ENCODE results near the gene NFASC. TPM values are rescaled to one million over a fixed set of nuclear protein-coding genes. Genes with fewer than 3 reads are reported as not detected.
A peak's percentile ranks its signal among the peaks of the same experiment; 100 is the strongest.

Gene NFASC
- total and polyA plus RNA-seq, 4 donors = 4.3 to 92.7 (median 32.8) TPM

DNA sequence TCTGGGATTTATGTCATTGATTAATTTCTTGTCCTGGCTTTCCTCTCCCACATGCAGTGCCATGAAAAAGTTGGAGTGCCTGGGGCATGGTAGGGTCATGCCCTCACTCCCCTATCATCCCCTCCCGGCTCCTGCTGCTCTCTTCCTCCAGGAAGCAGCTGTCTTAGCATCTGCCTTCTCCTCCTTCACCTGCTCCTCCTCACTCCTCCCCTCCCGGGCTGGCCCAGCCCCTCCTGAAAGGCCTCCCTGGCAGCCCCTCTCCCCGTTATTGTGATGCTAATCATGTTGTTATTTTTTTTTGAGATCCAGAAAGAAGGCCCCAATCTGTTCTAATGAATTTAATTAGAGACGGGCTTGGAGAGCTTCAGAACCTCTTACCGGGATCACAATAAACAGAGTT is 36.3 kb upstream of the NFASC start:
- Histone ChIP-seq H3K36me3 (ENCODE audit: control insufficient read depth in 1 of 2, insufficient read depth in 2 of 2, low read length in 1 of 2) (no peaks in the 10 kb centered on the region), H3K4me3 (ENCODE audit: low read length in 2 of 2) (no peak overlapping the region), H3K27me3 (ENCODE audit: control insufficient read depth in 1 of 2, insufficient read depth in 2 of 2, low read length in 1 of 2) (no peaks in the 10 kb centered on the region), H3K27ac (ENCODE audit: low read depth in 1 of 2, low read length in 2 of 2) (no peak overlapping the region), H3K4me1 (ENCODE audit: control insufficient read depth in 1 of 2, insufficient read depth in 2 of 2, low read length in 2 of 2) (no peaks in the 10 kb centered on the region), H3K9me3 (ENCODE audit: control insufficient read depth, low read length) (no peaks in the 10 kb centered on the region)
- no peak for DNase-seq
- WGBS, 2 donors = 17 to 18% methylated on average over 5 of the region's 5 CpGs
- intact Hi-C loops (cut with DNase I) = loop anchor here in 1 of 2 donors (5.0 kb wide), 1 partner anchor 53 kb away; no protein-coding TSS in a partner anchor
- ATAC-seq (ENCODE audit: low FRiP score) = no peak

DNA sequence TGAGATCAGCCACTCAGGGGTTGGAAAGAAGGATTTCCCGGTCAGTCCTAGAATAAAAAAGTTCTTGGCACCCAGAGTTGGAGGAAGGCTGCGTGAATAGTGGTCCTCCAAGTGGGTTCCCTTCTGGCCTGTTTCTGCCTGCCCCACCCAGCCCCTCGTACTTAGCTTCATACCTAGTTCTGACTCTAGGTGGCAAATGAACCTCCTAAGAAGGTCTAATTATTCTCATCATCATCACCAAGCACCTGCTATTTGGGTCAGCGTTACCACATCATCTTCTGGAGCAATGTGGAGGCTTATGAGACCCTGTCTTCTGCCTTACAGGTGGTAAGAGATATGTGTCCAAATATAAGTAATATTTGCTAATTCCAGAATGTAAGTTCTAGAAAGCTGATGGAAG is 35.9 kb upstream of the NFASC start:
- intact Hi-C loops (cut with DNase I) = loop anchor here in 1 of 2 donors (5.0 kb wide), 1 partner anchor 53 kb away; no protein-coding TSS in a partner anchor
- H3K4me3 ChIP-seq (ENCODE audit: low read length in 2 of 2) = no peak overlapping the region
- no peaks in the 10 kb centered on the region for H3K36me3 ChIP-seq (ENCODE audit: control insufficient read depth in 1 of 2, insufficient read depth in 2 of 2, low read length in 1 of 2)
- no peak overlapping the region for H3K27ac ChIP-seq (ENCODE audit: low read depth in 1 of 2, low read length in 2 of 2)
- DNase-seq = no peak
- no peak for ATAC-seq (ENCODE audit: low FRiP score)
- no peaks in the 10 kb centered on the region for H3K27me3 ChIP-seq (ENCODE audit: control insufficient read depth in 1 of 2, insufficient read depth in 2 of 2, low read length in 1 of 2)
- 42 to 50% methylated on average over 4 of the region's 4 CpGs for WGBS, 2 donors
- H3K4me1 ChIP-seq (ENCODE audit: control insufficient read depth in 1 of 2, insufficient read depth in 2 of 2, low read length in 2 of 2) = no peaks in the 10 kb centered on the region
- no peaks in the 10 kb centered on the region for H3K9me3 ChIP-seq (ENCODE audit: control insufficient read depth, low read length)

- Histone ChIP-seq H3K4me1 (ENCODE audit: control insufficient read depth in 1 of 2, insufficient read depth in 2 of 2, low read length in 2 of 2) (no peaks in the 10 kb centered on the region), H3K9me3 (ENCODE audit: control insufficient read depth, low read length) (no peaks in the 10 kb centered on the region), H3K27ac (ENCODE audit: low read depth in 1 of 2, low read length in 2 of 2) (no peak overlapping the region), H3K36me3 (ENCODE audit: control insufficient read depth in 1 of 2, insufficient read depth in 2 of 2, low read length in 1 of 2) (no peaks in the 10 kb centered on the region), H3K27me3 (ENCODE audit: control insufficient read depth in 1 of 2, insufficient read depth in 2 of 2, low read length in 1 of 2) (no peaks in the 10 kb centered on the region), H3K4me3 (ENCODE audit: low read length in 2 of 2) (no peak overlapping the region)
- DNase-seq = no peak
- WGBS, 2 donors = 86 to 88% methylated on average over 3 of the region's 3 CpGs
- no peak for ATAC-seq (ENCODE audit: low FRiP score)
- intact Hi-C loops (cut with DNase I) = no loop called here
Observed at GRCh38 chr1:204835737-204836136, 34.9 kb upstream of the NFASC start.

DNA sequence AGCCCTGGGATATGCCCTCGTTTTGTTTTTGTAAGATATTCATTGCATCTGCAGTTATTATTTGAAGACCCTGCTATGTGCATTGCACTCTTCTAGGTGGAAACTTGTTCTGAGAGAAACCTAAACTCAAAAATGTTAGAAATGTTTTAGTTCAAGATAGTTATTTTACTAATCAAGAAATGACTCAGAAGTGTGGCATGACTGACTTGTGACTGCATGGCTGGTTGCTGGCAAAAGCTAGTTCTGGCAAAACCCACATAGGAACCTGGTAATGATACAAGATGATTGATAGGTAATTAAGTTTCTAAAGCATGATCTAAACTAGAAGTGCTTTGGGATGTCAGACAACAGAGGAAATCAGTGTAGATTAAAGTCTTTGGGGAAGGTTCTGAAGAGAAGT is 33.8 kb upstream of the NFASC start:
- Histone ChIP-seq H3K4me1 (ENCODE audit: control insufficient read depth in 1 of 2, insufficient read depth in 2 of 2, low read length in 2 of 2) (no peaks in the 10 kb centered on the region), H3K36me3 (ENCODE audit: control insufficient read depth in 1 of 2, insufficient read depth in 2 of 2, low read length in 1 of 2) (no peaks in the 10 kb centered on the region), H3K27me3 (ENCODE audit: control insufficient read depth in 1 of 2, insufficient read depth in 2 of 2, low read length in 1 of 2) (no peaks in the 10 kb centered on the region), H3K27ac (ENCODE audit: low read depth in 1 of 2, low read length in 2 of 2) (no peak overlapping the region), H3K9me3 (ENCODE audit: control insufficient read depth, low read length) (no peaks in the 10 kb centered on the region), H3K4me3 (ENCODE audit: low read length in 2 of 2) (no peak overlapping the region)
- ATAC-seq (ENCODE audit: low FRiP score) (no peak), DNase-seq (no peak)
- 39 to 61% methylated on average over 1 of the region's 1 CpG for WGBS, 2 donors
- intact Hi-C loops (cut with DNase I) = no loop called here

- WGBS, 2 donors = 23 to 25% methylated on average over 7 of the region's 7 CpGs
- H3K27me3 ChIP-seq (ENCODE audit: control insufficient read depth in 1 of 2, insufficient read depth in 2 of 2, low read length in 1 of 2) = no peaks in the 10 kb centered on the region
- no peak overlapping the region for H3K27ac ChIP-seq (ENCODE audit: low read depth in 1 of 2, low read length in 2 of 2)
- DNase-seq = peak in 1 of 2 donors; percentile 54
- H3K4me3 ChIP-seq (ENCODE audit: low read length in 2 of 2) = no peak overlapping the region
- H3K9me3 ChIP-seq (ENCODE audit: control insufficient read depth, low read length) = no peaks in the 10 kb centered on the region
- intact Hi-C loops (cut with DNase I) = no loop called here
- no peaks in the 10 kb centered on the region for H3K4me1 ChIP-seq (ENCODE audit: control insufficient read depth in 1 of 2, insufficient read depth in 2 of 2, low read length in 2 of 2)
- ATAC-seq (ENCODE audit: low FRiP score) = no peak
- H3K36me3 ChIP-seq (ENCODE audit: control insufficient read depth in 1 of 2, insufficient read depth in 2 of 2, low read length in 1 of 2) = no peaks in the 10 kb centered on the region
Observed at GRCh38 chr1:204837440-204838084, 33.1 kb upstream of the NFASC start.

- 39 to 46% methylated on average over 1 of the region's 1 CpG for WGBS, 2 donors
- Histone ChIP-seq H3K36me3 (ENCODE audit: control insufficient read depth in 1 of 2, insufficient read depth in 2 of 2, low read length in 1 of 2) (no peaks in the 10 kb centered on the region), H3K27ac (ENCODE audit: low read depth in 1 of 2, low read length in 2 of 2) (no peak overlapping the region), H3K4me1 (ENCODE audit: control insufficient read depth in 1 of 2, insufficient read depth in 2 of 2, low read length in 2 of 2) (no peaks in the 10 kb centered on the region), H3K27me3 (ENCODE audit: control insufficient read depth in 1 of 2, insufficient read depth in 2 of 2, low read length in 1 of 2) (no peaks in the 10 kb centered on the region), H3K4me3 (ENCODE audit: low read length in 2 of 2) (no peak overlapping the region), H3K9me3 (ENCODE audit: control insufficient read depth, low read length) (no peaks in the 10 kb centered on the region)
- DNase-seq (no peak), ATAC-seq (ENCODE audit: low FRiP score) (no peak)
- intact Hi-C loops (cut with DNase I) = no loop called here
Observed at GRCh38 chr1:204841316-204841715, 29.3 kb upstream of the NFASC start.

GRCh38 chr1:204841798-204842197 is 28.9 kb upstream of the NFASC start:
- WGBS, 2 donors = 80 to 81% methylated on average over 2 of the region's 2 CpGs
- Histone ChIP-seq H3K27ac (ENCODE audit: low read depth in 1 of 2, low read length in 2 of 2) (no peak overlapping the region), H3K36me3 (ENCODE audit: control insufficient read depth in 1 of 2, insufficient read depth in 2 of 2, low read length in 1 of 2) (no peaks in the 10 kb centered on the region)

DNA sequence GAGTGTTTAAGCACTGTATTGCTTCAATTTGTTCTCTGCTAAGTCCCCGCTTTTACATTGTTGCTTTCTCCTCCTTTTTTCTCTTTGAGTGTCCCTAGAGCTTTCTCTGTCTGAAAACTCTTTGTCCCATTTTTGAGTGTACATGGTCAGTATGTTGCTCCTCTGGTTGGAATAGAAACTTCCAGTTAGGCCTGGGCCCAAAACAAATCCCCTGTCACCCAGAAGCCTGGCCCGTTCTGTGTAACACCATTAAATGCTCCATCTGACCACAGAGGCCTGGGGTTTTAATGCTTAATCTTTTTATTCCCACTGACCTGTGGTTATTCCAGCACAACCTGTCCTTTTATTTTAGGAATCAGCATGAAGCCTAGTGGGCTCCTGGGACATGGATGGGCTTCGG is 28.3 kb upstream of the NFASC start:
- DNase-seq (no peak), ATAC-seq (ENCODE audit: low FRiP score) (no peak)
- Histone ChIP-seq H3K36me3 (ENCODE audit: control insufficient read depth in 1 of 2, insufficient read depth in 2 of 2, low read length in 1 of 2) (no peaks in the 10 kb centered on the region), H3K27me3 (ENCODE audit: control insufficient read depth in 1 of 2, insufficient read depth in 2 of 2, low read length in 1 of 2) (no peaks in the 10 kb centered on the region), H3K4me3 (ENCODE audit: low read length in 2 of 2) (no peak overlapping the region), H3K4me1 (ENCODE audit: control insufficient read depth in 1 of 2, insufficient read depth in 2 of 2, low read length in 2 of 2) (no peaks in the 10 kb centered on the region), H3K9me3 (ENCODE audit: control insufficient read depth, low read length) (no peaks in the 10 kb centered on the region), H3K27ac (ENCODE audit: low read depth in 1 of 2, low read length in 2 of 2) (no peak overlapping the region)
- intact Hi-C loops (cut with DNase I) = no loop called here
- WGBS, 2 donors = 69 to 70% methylated on average over 3 of the region's 3 CpGs

More at GRCh38 chr1:204841798-204842197, 28.9 kb upstream of the NFASC start:
- ATAC-seq (ENCODE audit: low FRiP score) = no peak
- DNase-seq = no peak
- no peaks in the 10 kb centered on the region for H3K9me3 ChIP-seq (ENCODE audit: control insufficient read depth, low read length)
- H3K27me3 ChIP-seq (ENCODE audit: control insufficient read depth in 1 of 2, insufficient read depth in 2 of 2, low read length in 1 of 2) = no peaks in the 10 kb centered on the region
- no peak overlapping the region for H3K4me3 ChIP-seq (ENCODE audit: low read length in 2 of 2)
- intact Hi-C loops (cut with DNase I) = no loop called here
- H3K4me1 ChIP-seq (ENCODE audit: control insufficient read depth in 1 of 2, insufficient read depth in 2 of 2, low read length in 2 of 2) = no peaks in the 10 kb centered on the region

GRCh38 chr1:204842892-204843291 is 27.8 kb upstream of the NFASC start:
- ATAC-seq (ENCODE audit: low FRiP score) = no peak
- H3K4me1 ChIP-seq (ENCODE audit: control insufficient read depth in 1 of 2, insufficient read depth in 2 of 2, low read length in 2 of 2) = no peaks in the 10 kb centered on the region
- no peaks in the 10 kb centered on the region for H3K9me3 ChIP-seq (ENCODE audit: control insufficient read depth, low read length)
- intact Hi-C loops (cut with DNase I) = no loop called here
- no peak overlapping the region for H3K27ac ChIP-seq (ENCODE audit: low read depth in 1 of 2, low read length in 2 of 2)
- DNase-seq = no peak
- H3K27me3 ChIP-seq (ENCODE audit: control insufficient read depth in 1 of 2, insufficient read depth in 2 of 2, low read length in 1 of 2) = no peaks in the 10 kb centered on the region
- no peak overlapping the region for H3K4me3 ChIP-seq (ENCODE audit: low read length in 2 of 2)
- no peaks in the 10 kb centered on the region for H3K36me3 ChIP-seq (ENCODE audit: control insufficient read depth in 1 of 2, insufficient read depth in 2 of 2, low read length in 1 of 2)

Data from aorta (tissue), 5 donors.